Right lobe of liver (tissue), 4 donors: ENCODE results near the gene P4HA1.

Experiments used
- POLR2A ChIP-seq: fragments of 450-650 bp; IDR thresholded peaks from one replicate; pipeline ENCODE4 v1.6.1; 2017; ENCODE audit warnings: antibody characterized with exemption, mild to moderate bottlenecking
- TF ChIP-seq, protein P1 (sequence below), 4 donors: fragments of 200-600 bp in 3 of 4; fragments of 450-650 bp in 1 of 4; IDR thresholded peaks; one replicate each; pipeline versions ENCODE4 v1.5.1 to v1.8.0; 2016 to 2022; ENCODE audit warnings: antibody characterized with exemption in 4 of 4, mild to moderate bottlenecking in 2 of 4
- donor health status: DM: no; HTN: no; CAD: no.
- donor health status: DM: no; HTN: no; CAD: no.
- donor health status: DM: no; HTN: yes; CAD: no.

DNA sequence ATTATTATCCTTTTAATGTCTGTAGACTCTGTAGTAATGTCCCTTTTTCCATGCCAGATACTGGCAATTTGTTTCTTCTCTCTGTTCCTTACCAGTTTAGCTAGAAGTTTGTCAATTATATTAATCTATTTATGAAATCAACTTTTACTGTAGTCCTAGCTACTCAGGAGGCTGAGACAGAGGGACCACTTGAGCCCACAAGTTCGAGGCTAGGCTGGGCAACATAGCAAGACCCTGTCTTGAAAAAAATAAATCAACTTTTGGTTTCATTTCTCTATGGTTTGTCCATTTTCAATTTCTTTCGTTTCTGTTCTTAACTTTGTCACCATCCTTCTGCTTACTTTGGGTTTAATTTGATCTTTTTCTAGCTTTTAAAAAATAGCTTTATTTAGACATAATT is 99.6 kb downstream of the P4HA1 start:
- TF ChIP-seq, protein P1, sequence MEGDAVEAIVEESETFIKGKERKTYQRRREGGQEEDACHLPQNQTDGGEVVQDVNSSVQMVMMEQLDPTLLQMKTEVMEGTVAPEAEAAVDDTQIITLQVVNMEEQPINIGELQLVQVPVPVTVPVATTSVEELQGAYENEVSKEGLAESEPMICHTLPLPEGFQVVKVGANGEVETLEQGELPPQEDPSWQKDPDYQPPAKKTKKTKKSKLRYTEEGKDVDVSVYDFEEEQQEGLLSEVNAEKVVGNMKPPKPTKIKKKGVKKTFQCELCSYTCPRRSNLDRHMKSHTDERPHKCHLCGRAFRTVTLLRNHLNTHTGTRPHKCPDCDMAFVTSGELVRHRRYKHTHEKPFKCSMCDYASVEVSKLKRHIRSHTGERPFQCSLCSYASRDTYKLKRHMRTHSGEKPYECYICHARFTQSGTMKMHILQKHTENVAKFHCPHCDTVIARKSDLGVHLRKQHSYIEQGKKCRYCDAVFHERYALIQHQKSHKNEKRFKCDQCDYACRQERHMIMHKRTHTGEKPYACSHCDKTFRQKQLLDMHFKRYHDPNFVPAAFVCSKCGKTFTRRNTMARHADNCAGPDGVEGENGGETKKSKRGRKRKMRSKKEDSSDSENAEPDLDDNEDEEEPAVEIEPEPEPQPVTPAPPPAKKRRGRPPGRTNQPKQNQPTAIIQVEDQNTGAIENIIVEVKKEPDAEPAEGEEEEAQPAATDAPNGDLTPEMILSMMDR (IDR thresholded peaks at IDR 0.05) = no peak
- no peak for TF ChIP-seq POLR2A
